ENCODE results near the gene SLC44A3. TPM values are rescaled to one million over a fixed set of nuclear protein-coding genes. Genes with fewer than 3 reads are reported as not detected.

The SLC44A3 gene
- total RNA-seq, 1 donor from 2014 or later = 2.6 TPM

DNA sequence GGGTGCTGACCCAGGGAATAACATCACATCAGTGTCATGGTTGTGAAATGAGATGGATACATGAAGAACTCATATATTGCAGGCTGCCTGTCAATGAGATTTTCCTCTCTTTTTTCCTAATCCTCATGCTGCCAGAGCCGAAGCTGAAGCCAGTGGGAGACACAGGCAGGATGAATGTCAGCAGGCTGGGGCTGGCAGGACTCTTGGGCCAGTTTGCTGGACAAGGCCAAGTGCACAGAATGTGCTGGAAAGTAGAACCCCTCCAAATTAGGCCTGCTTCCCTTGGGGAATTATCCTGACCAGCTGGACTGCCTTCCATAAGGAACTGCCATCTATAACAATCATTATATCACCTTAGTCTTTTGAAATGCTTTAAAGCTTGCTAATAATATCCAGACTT lies 31.4 kb downstream of the SLC44A3 start:
- no peaks in the 10 kb centered on the region for H3K27me3 ChIP-seq (ENCODE audit: control insufficient read depth in 3 of 3, insufficient read depth in 3 of 3, low read length in 3 of 3)
- H3K4me1 ChIP-seq (ENCODE audit: control insufficient read depth in 3 of 3, insufficient read depth in 3 of 3, low read length in 3 of 3) = peaks cover 4 to 6% (median 6%) of the 10 kb centered on the region in 3 donors
- no peak overlapping the region for H3K4me3 ChIP-seq (ENCODE audit: low read length in 3 of 3)
- H3K27ac ChIP-seq (ENCODE audit: low read depth, low read length) = no peak overlapping the region
- H3K36me3 ChIP-seq (ENCODE audit: control insufficient read depth in 3 of 3, insufficient read depth in 3 of 3, low read length in 3 of 3) = no peaks in the 10 kb centered on the region
- H3K9me3 ChIP-seq (ENCODE audit: control insufficient read depth in 3 of 3, low read length in 3 of 3) = no peaks in the 10 kb centered on the region
- no peak overlapping the region for H3K9ac ChIP-seq (ENCODE audit: low read depth in 1 of 3, low read length in 3 of 3)

- no peaks in the 10 kb centered on the region for H3K36me3 ChIP-seq (ENCODE audit: control insufficient read depth in 3 of 3, insufficient read depth in 3 of 3, low read length in 3 of 3)
- H3K4me1 ChIP-seq (ENCODE audit: control insufficient read depth in 3 of 3, insufficient read depth in 3 of 3, low read length in 3 of 3) = peaks cover 4 to 6% (median 6%) of the 10 kb centered on the region in 3 donors
- H3K27me3 ChIP-seq (ENCODE audit: control insufficient read depth in 3 of 3, insufficient read depth in 3 of 3, low read length in 3 of 3) = no peaks in the 10 kb centered on the region
- no peak overlapping the region for H3K4me3 ChIP-seq (ENCODE audit: low read length in 3 of 3)
- no peaks in the 10 kb centered on the region for H3K9me3 ChIP-seq (ENCODE audit: control insufficient read depth in 3 of 3, low read length in 3 of 3)
- H3K9ac ChIP-seq (ENCODE audit: low read depth in 1 of 3, low read length in 3 of 3) = no peak overlapping the region
- no peak overlapping the region for H3K27ac ChIP-seq (ENCODE audit: low read depth, low read length)
These were observed 32.6 kb downstream of the SLC44A3 start for GRCh38 chr1:94852788-94853187.

DNA sequence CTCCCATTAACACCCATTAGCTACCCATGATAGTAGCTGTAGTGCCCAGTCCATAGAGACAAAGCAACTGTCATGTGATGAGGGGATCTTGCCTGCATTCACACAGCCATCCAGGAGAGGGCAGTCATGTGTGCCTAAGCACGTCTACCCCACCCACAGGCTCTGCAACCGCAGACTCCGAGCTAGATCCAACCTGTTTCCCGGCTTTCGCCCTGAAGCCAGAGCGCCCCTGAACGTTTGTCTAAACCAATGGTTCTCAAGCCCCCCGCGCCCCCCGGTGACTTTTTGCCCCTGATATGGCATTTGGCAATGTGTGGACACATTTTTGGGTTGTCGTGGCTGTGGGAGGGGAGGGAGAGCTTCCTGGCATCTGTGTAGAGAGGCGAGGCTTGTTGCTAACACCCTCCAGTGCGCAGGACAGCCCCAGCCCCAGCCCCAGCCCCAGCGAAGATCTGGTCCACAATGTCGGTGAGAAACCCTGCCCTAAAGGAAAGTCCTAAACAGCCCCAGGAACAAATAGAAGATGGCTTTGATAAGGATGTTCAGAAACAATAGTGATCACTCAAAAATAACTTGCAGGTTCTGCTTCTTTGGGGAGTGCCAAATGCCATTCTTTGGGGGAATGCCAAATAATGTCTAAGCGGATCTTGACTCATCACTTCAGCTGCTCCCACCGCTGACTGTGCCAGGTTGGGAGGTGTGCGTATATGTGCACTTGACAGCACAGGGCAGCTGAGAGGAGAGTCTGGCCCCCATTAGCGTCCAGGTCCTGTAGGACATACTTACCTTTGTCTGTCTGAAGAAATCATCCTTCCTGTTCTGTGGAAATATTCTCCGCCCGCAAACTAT lies 34.5 kb downstream of the SLC44A3 start:
- peak overlapping the region; percentile 34 to 66 (median 54) for H3K9ac ChIP-seq (ENCODE audit: low read depth in 1 of 3, low read length in 3 of 3)
- H3K9me3 ChIP-seq (ENCODE audit: control insufficient read depth in 3 of 3, low read length in 3 of 3) = no peaks in the 10 kb centered on the region
- peaks cover 4 to 6% (median 6%) of the 10 kb centered on the region in 3 donors for H3K4me1 ChIP-seq (ENCODE audit: control insufficient read depth in 3 of 3, insufficient read depth in 3 of 3, low read length in 3 of 3)
- H3K4me3 ChIP-seq (ENCODE audit: low read length in 3 of 3) = peak overlapping the region; percentile 47 to 64 (median 62)
- H3K27ac ChIP-seq (ENCODE audit: low read depth, low read length) = peak overlapping the region; percentile 41
- H3K27me3 ChIP-seq (ENCODE audit: control insufficient read depth in 3 of 3, insufficient read depth in 3 of 3, low read length in 3 of 3) = peaks cover 0 to 2% (median 0%) of the 10 kb centered on the region in 3 donors
- H3K36me3 ChIP-seq (ENCODE audit: control insufficient read depth in 3 of 3, insufficient read depth in 3 of 3, low read length in 3 of 3) = no peaks in the 10 kb centered on the region

DNA sequence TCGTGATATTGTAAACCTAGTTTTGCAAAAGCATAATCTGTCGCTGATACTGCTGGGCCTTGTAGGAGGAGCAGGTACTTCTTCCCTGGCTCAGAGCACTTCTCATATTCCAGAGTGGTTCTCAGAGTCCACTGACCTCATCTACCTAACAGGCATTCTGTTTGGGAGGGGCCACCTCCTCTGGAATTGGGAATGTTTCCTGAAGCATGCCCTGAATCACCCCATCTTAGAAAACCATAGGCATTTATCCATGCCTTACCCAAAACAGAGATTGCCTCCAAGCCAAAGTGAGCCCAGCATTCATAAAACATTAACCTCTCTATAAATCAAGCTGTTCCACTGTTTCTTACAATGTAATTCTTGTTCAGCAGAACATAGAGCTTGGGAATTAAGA lies 35.1 kb downstream of the SLC44A3 start:
- Histone ChIP-seq H3K4me1 (ENCODE audit: control insufficient read depth in 3 of 3, insufficient read depth in 3 of 3, low read length in 3 of 3) (peaks cover 4 to 6% (median 6%) of the 10 kb centered on the region in 3 donors), H3K36me3 (ENCODE audit: control insufficient read depth in 3 of 3, insufficient read depth in 3 of 3, low read length in 3 of 3) (no peaks in the 10 kb centered on the region), H3K27ac (ENCODE audit: low read depth, low read length) (no peak overlapping the region), H3K27me3 (ENCODE audit: control insufficient read depth in 3 of 3, insufficient read depth in 3 of 3, low read length in 3 of 3) (peaks cover 0 to 2% (median 0%) of the 10 kb centered on the region in 3 donors), H3K4me3 (ENCODE audit: low read length in 3 of 3) (peak overlapping the region in 1 of 3 donors; percentile 62), H3K9me3 (ENCODE audit: control insufficient read depth in 3 of 3, low read length in 3 of 3) (no peaks in the 10 kb centered on the region), H3K9ac (ENCODE audit: low read depth in 1 of 3, low read length in 3 of 3) (no peak overlapping the region)

DNA sequence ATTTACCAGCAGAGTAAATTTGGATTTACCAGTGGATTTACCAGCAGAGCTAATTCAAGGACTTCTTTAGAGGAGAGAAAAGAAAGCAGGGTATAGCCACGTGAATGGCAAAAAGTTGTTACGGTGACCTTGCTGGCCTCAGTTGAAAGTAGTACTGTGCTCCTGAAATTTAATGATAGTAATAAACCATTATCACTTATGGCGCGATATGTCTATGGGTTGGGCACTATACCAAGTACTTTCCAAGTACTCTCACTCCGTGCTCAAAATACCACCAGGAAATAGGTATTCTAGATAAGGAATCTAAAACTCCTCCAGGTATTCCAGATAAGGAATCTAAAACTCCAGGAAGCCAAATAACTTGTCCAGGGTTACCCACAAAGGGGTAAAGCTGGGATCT lies 35.8 kb downstream of the SLC44A3 start:
- peaks cover 0 to 2% (median 0%) of the 10 kb centered on the region in 3 donors for H3K27me3 ChIP-seq (ENCODE audit: control insufficient read depth in 3 of 3, insufficient read depth in 3 of 3, low read length in 3 of 3)
- H3K36me3 ChIP-seq (ENCODE audit: control insufficient read depth in 3 of 3, insufficient read depth in 3 of 3, low read length in 3 of 3) = no peaks in the 10 kb centered on the region
- H3K27ac ChIP-seq (ENCODE audit: low read depth, low read length) = no peak overlapping the region
- H3K9ac ChIP-seq (ENCODE audit: low read depth in 1 of 3, low read length in 3 of 3) = no peak overlapping the region
- H3K4me1 ChIP-seq (ENCODE audit: control insufficient read depth in 3 of 3, insufficient read depth in 3 of 3, low read length in 3 of 3) = peaks cover 4 to 8% (median 6%) of the 10 kb centered on the region in 3 donors
- no peaks in the 10 kb centered on the region for H3K9me3 ChIP-seq (ENCODE audit: control insufficient read depth in 3 of 3, low read length in 3 of 3)
- no peak overlapping the region for H3K4me3 ChIP-seq (ENCODE audit: low read length in 3 of 3)

DNA sequence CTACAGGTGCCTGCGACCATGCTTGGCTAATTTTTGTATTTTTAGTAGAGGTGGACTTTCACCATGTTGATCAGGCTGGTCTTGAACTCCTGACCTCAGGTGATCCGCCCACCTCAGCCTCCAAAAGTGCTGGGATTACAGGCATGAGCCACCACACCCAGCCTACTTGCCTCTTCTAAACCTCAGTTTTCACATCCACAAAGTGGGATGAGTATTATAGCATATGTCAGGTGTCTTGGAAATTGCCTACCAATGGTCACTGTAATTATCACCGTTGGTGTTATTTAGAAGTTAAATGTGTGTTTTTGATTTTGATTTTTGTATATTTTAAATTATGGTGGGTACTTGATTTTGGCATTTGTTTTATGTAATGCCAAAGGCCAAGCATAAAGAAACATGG lies 36.7 kb downstream of the SLC44A3 start:
- Histone ChIP-seq H3K9me3 (ENCODE audit: control insufficient read depth in 3 of 3, low read length in 3 of 3) (no peaks in the 10 kb centered on the region), H3K4me3 (ENCODE audit: low read length in 3 of 3) (no peak overlapping the region), H3K27me3 (ENCODE audit: control insufficient read depth in 3 of 3, insufficient read depth in 3 of 3, low read length in 3 of 3) (peaks cover 0 to 2% (median 0%) of the 10 kb centered on the region in 3 donors), H3K9ac (ENCODE audit: low read depth in 1 of 3, low read length in 3 of 3) (no peak overlapping the region), H3K27ac (ENCODE audit: low read depth, low read length) (no peak overlapping the region), H3K36me3 (ENCODE audit: control insufficient read depth in 3 of 3, insufficient read depth in 3 of 3, low read length in 3 of 3) (no peaks in the 10 kb centered on the region), H3K4me1 (ENCODE audit: control insufficient read depth in 3 of 3, insufficient read depth in 3 of 3, low read length in 3 of 3) (peaks cover 4 to 8% (median 6%) of the 10 kb centered on the region in 3 donors)

- Histone ChIP-seq H3K9me3 (ENCODE audit: control insufficient read depth in 3 of 3, low read length in 3 of 3) (no peaks in the 10 kb centered on the region), H3K36me3 (ENCODE audit: control insufficient read depth in 3 of 3, insufficient read depth in 3 of 3, low read length in 3 of 3) (no peaks in the 10 kb centered on the region), H3K9ac (ENCODE audit: low read depth in 1 of 3, low read length in 3 of 3) (no peak overlapping the region), H3K4me3 (ENCODE audit: low read length in 3 of 3) (no peak overlapping the region), H3K27ac (ENCODE audit: low read depth, low read length) (no peak overlapping the region), H3K27me3 (ENCODE audit: control insufficient read depth in 3 of 3, insufficient read depth in 3 of 3, low read length in 3 of 3) (peaks cover 0 to 2% (median 0%) of the 10 kb centered on the region in 3 donors), H3K4me1 (ENCODE audit: control insufficient read depth in 3 of 3, insufficient read depth in 3 of 3, low read length in 3 of 3) (peaks cover 11 to 13% (median 13%) of the 10 kb centered on the region in 3 donors)
These were observed 38.1 kb downstream of the SLC44A3 start for GRCh38 chr1:94858276-94858675.

GRCh38 chr1:94859174-94859573 lies 39.0 kb downstream of the SLC44A3 start:
- H3K4me1 ChIP-seq (ENCODE audit: control insufficient read depth in 3 of 3, insufficient read depth in 3 of 3, low read length in 3 of 3) = peaks cover 16 to 18% (median 17%) of the 10 kb centered on the region in 3 donors
- H3K27me3 ChIP-seq (ENCODE audit: control insufficient read depth in 3 of 3, insufficient read depth in 3 of 3, low read length in 3 of 3) = peaks cover 0 to 2% (median 0%) of the 10 kb centered on the region in 3 donors
- H3K9me3 ChIP-seq (ENCODE audit: control insufficient read depth in 3 of 3, low read length in 3 of 3) = no peaks in the 10 kb centered on the region
- no peaks in the 10 kb centered on the region for H3K36me3 ChIP-seq (ENCODE audit: control insufficient read depth in 3 of 3, insufficient read depth in 3 of 3, low read length in 3 of 3)
- no peak overlapping the region for H3K4me3 ChIP-seq (ENCODE audit: low read length in 3 of 3)
- no peak overlapping the region for H3K27ac ChIP-seq (ENCODE audit: low read depth, low read length)
- no peak overlapping the region for H3K9ac ChIP-seq (ENCODE audit: low read depth in 1 of 3, low read length in 3 of 3)

DNA sequence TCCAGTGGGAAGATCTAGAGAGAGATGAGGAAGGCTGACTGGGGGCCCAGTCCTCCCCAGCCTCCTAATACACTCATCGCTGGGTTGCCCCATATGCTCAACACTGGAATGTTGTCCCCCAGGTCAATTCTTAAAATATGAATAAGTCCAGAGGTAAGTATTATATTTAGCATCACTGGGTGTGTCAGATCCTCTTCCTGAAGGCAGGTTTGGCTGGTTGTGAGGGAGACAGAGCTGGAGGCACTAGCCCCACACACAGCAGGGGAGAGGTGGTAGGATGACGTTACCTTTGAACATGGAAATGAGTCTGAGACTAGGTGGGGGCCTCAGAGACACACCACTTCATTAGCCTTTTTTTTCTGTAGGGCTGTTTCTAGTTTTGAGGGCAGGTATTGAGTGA lies 42.6 kb downstream of the SLC44A3 start:
- Histone ChIP-seq H3K4me1 (ENCODE audit: control insufficient read depth in 3 of 3, insufficient read depth in 3 of 3, low read length in 3 of 3) (peaks cover 18 to 22% (median 18%) of the 10 kb centered on the region in 3 donors), H3K27ac (ENCODE audit: low read depth, low read length) (peak overlapping the region; percentile 76), H3K27me3 (ENCODE audit: control insufficient read depth in 3 of 3, insufficient read depth in 3 of 3, low read length in 3 of 3) (peaks cover 0 to 2% (median 0%) of the 10 kb centered on the region in 3 donors), H3K36me3 (ENCODE audit: control insufficient read depth in 3 of 3, insufficient read depth in 3 of 3, low read length in 3 of 3) (no peaks in the 10 kb centered on the region), H3K4me3 (ENCODE audit: low read length in 3 of 3) (no peak overlapping the region), H3K9me3 (ENCODE audit: control insufficient read depth in 3 of 3, low read length in 3 of 3) (no peaks in the 10 kb centered on the region), H3K9ac (ENCODE audit: low read depth in 1 of 3, low read length in 3 of 3) (no peak overlapping the region)

DNA sequence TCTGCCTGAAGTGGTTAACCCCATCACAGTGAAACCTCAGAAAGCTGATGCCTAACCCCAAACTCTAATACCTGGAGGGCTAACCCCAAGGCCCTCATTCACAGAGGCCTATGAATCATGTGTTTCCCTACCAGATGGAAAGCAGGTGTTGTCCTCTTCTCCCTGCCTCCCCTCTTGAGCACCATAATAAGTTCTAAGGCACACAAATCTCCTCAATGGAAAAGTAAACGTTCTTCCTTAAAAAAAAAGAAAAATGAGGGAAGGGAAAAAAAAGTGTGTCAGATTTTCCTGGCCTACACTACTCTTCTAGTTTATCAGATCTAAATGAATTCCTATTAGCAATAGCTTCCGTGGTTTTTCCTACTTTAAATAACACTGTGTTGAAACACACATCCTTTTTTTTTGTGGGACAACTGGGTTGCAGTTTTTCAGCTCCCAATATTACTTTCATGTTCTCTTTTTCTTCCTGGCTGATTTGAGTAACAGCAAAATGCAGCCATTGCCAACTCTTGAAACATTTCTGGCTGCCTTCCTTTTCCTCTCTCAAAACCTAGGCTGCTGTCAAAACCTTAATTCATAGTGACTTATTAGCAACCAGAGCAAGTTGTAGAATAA lies 43.2 kb downstream of the SLC44A3 start:
- H3K27me3 ChIP-seq (ENCODE audit: control insufficient read depth in 3 of 3, insufficient read depth in 3 of 3, low read length in 3 of 3) = peaks cover 0 to 2% (median 0%) of the 10 kb centered on the region in 3 donors
- H3K4me3 ChIP-seq (ENCODE audit: low read length in 3 of 3) = no peak overlapping the region
- no peaks in the 10 kb centered on the region for H3K36me3 ChIP-seq (ENCODE audit: control insufficient read depth in 3 of 3, insufficient read depth in 3 of 3, low read length in 3 of 3)
- no peaks in the 10 kb centered on the region for H3K9me3 ChIP-seq (ENCODE audit: control insufficient read depth in 3 of 3, low read length in 3 of 3)
- peak overlapping the region; percentile 76 for H3K27ac ChIP-seq (ENCODE audit: low read depth, low read length)
- H3K9ac ChIP-seq (ENCODE audit: low read depth in 1 of 3, low read length in 3 of 3) = peak overlapping the region in 1 of 3 donors; percentile 7
- peaks cover 18 to 22% (median 18%) of the 10 kb centered on the region in 3 donors for H3K4me1 ChIP-seq (ENCODE audit: control insufficient read depth in 3 of 3, insufficient read depth in 3 of 3, low read length in 3 of 3)
